ENCODE data around the gene C17orf114.

Gene C17orf114

GRCh38 chr17:4796552-4796920 is 5.6 kb downstream of the C17orf114 start:
- 0 to 1% methylated on average over 7 of the region's 7 CpGs for WGBS, 2 donors
- H3K4me3 ChIP-seq (ENCODE audit: low read length in 2 of 2): peak overlapping the region; percentile 74 to 94
- no peaks in the 10 kb centered on the region for H3K27me3 ChIP-seq (ENCODE audit: control insufficient read depth in 1 of 2, insufficient read depth in 2 of 2, low read length in 1 of 2)
- ATAC-seq (ENCODE audit: low FRiP score): no peak
- DNase-seq: no peak
- intact Hi-C loops (cut with DNase I): loop anchor here in 1 of 2 donors (5.0 kb wide), 1 partner anchor 84 kb away; the partner anchor contains the start of gene ARRB2
- H3K27ac ChIP-seq (ENCODE audit: low read depth in 1 of 2, low read length in 2 of 2): peak overlapping the region in 1 of 2 donors; percentile 82
- H3K36me3 ChIP-seq (ENCODE audit: control insufficient read depth in 1 of 2, insufficient read depth in 2 of 2, low read length in 1 of 2): peaks cover 3% of the 10 kb centered on the region in 2 donors
- H3K9me3 ChIP-seq (ENCODE audit: control insufficient read depth, low read length): no peaks in the 10 kb centered on the region
- H3K4me1 ChIP-seq (ENCODE audit: control insufficient read depth in 1 of 2, insufficient read depth in 2 of 2, low read length in 2 of 2): no peaks in the 10 kb centered on the region

- Histone ChIP-seq H3K9me3 (ENCODE audit: control insufficient read depth, low read length) (no peaks in the 10 kb centered on the region), H3K4me3 (ENCODE audit: low read length in 2 of 2) (no peak overlapping the region), H3K27ac (ENCODE audit: low read depth in 1 of 2, low read length in 2 of 2) (no peak overlapping the region), H3K36me3 (ENCODE audit: control insufficient read depth in 1 of 2, insufficient read depth in 2 of 2, low read length in 1 of 2) (peaks cover 3% of the 10 kb centered on the region in 2 donors), H3K27me3 (ENCODE audit: control insufficient read depth in 1 of 2, insufficient read depth in 2 of 2, low read length in 1 of 2) (no peaks in the 10 kb centered on the region), H3K4me1 (ENCODE audit: control insufficient read depth in 1 of 2, insufficient read depth in 2 of 2, low read length in 2 of 2) (no peaks in the 10 kb centered on the region)
- DNase-seq (no peak), ATAC-seq (ENCODE audit: low FRiP score) (no peak)
- WGBS, 2 donors: 92% methylated on average over 1 of the region's 1 CpG
- intact Hi-C loops (cut with DNase I): loop anchor here in 1 of 2 donors (5.0 kb wide), 1 partner anchor 83 kb away; the partner anchor contains the start of gene ARRB2
These were observed 7.0 kb downstream of the C17orf114 start for GRCh38 chr17:4795168-4795567.

- ATAC-seq (ENCODE audit: low FRiP score) (no peak), DNase-seq (no peak)
- H3K27ac ChIP-seq (ENCODE audit: low read depth in 1 of 2, low read length in 2 of 2): peak overlapping the region in 1 of 2 donors; percentile 93
- 41 to 43% methylated on average over 7 of the region's 7 CpGs for WGBS, 2 donors
- intact Hi-C loops (cut with DNase I): no loop called here
- no peaks in the 10 kb centered on the region for H3K36me3 ChIP-seq (ENCODE audit: control insufficient read depth in 1 of 2, insufficient read depth in 2 of 2, low read length in 1 of 2)
- no peaks in the 10 kb centered on the region for H3K27me3 ChIP-seq (ENCODE audit: control insufficient read depth in 1 of 2, insufficient read depth in 2 of 2, low read length in 1 of 2)
- H3K4me1 ChIP-seq (ENCODE audit: control insufficient read depth in 1 of 2, insufficient read depth in 2 of 2, low read length in 2 of 2): no peaks in the 10 kb centered on the region
- H3K4me3 ChIP-seq (ENCODE audit: low read length in 2 of 2): peak overlapping the region; percentile 44 to 50
- H3K9me3 ChIP-seq (ENCODE audit: control insufficient read depth, low read length): no peaks in the 10 kb centered on the region
These were observed 11.4 kb downstream of the C17orf114 start for GRCh38 chr17:4790705-4791088.

GRCh38 chr17:4789951-4790704 is 12.0 kb downstream of the C17orf114 start:
- Histone ChIP-seq H3K9me3 (ENCODE audit: control insufficient read depth, low read length) (no peaks in the 10 kb centered on the region), H3K4me1 (ENCODE audit: control insufficient read depth in 1 of 2, insufficient read depth in 2 of 2, low read length in 2 of 2) (no peaks in the 10 kb centered on the region), H3K4me3 (ENCODE audit: low read length in 2 of 2) (peak overlapping the region; percentile 50 to 80), H3K27me3 (ENCODE audit: control insufficient read depth in 1 of 2, insufficient read depth in 2 of 2, low read length in 1 of 2) (no peaks in the 10 kb centered on the region), H3K27ac (ENCODE audit: low read depth in 1 of 2, low read length in 2 of 2) (peak overlapping the region in 1 of 2 donors; percentile 93), H3K36me3 (ENCODE audit: control insufficient read depth in 1 of 2, insufficient read depth in 2 of 2, low read length in 1 of 2) (no peaks in the 10 kb centered on the region)
- ATAC-seq (ENCODE audit: low FRiP score) (peak; percentile 94), DNase-seq (peak; percentile 90 to 94)
- intact Hi-C loops (cut with DNase I): loop anchor here (2.0 to 10.0 kb wide), 3 partner anchors 55 to 99 kb away; partner anchors contain the start of genes MED11 (in 2 of the 2), CXCL16 (in 1 of the 2) and ZMYND15 (in 1 of the 2)
- WGBS, 2 donors: 0 to 1% methylated on average over 58 to 91 of the region's 91 CpGs

GRCh38 chr17:4789701-4789950 is 12.5 kb downstream of the C17orf114 start:
- H3K27ac ChIP-seq (ENCODE audit: low read depth in 1 of 2, low read length in 2 of 2): peak overlapping the region in 1 of 2 donors; percentile 93
- no peaks in the 10 kb centered on the region for H3K36me3 ChIP-seq (ENCODE audit: control insufficient read depth in 1 of 2, insufficient read depth in 2 of 2, low read length in 1 of 2)
- no peaks in the 10 kb centered on the region for H3K9me3 ChIP-seq (ENCODE audit: control insufficient read depth, low read length)
- ATAC-seq (ENCODE audit: low FRiP score) (no peak), DNase-seq (no peak)
- WGBS, 2 donors: 0% methylated on average over 18 to 25 of the region's 25 CpGs
- H3K4me3 ChIP-seq (ENCODE audit: low read length in 2 of 2): peak overlapping the region; percentile 50 to 80
- intact Hi-C loops (cut with DNase I): loop anchor here (2.0 to 10.0 kb wide), 3 partner anchors 55 to 99 kb away; partner anchors contain the start of genes MED11 (in 2 of the 2), CXCL16 (in 1 of the 2) and ZMYND15 (in 1 of the 2)
- H3K4me1 ChIP-seq (ENCODE audit: control insufficient read depth in 1 of 2, insufficient read depth in 2 of 2, low read length in 2 of 2): no peaks in the 10 kb centered on the region
- no peaks in the 10 kb centered on the region for H3K27me3 ChIP-seq (ENCODE audit: control insufficient read depth in 1 of 2, insufficient read depth in 2 of 2, low read length in 1 of 2)

- DNase-seq: no peak
- H3K27ac ChIP-seq (ENCODE audit: low read depth in 1 of 2, low read length in 2 of 2): peak within 1 kb of the TSS in 1 of 2 donors; percentile 93
- no peaks in the 10 kb centered on the region for H3K36me3 ChIP-seq (ENCODE audit: control insufficient read depth in 1 of 2, insufficient read depth in 2 of 2, low read length in 1 of 2)
- no peaks in the 10 kb centered on the region for H3K4me1 ChIP-seq (ENCODE audit: control insufficient read depth in 1 of 2, insufficient read depth in 2 of 2, low read length in 2 of 2)
- H3K4me3 ChIP-seq (ENCODE audit: low read length in 2 of 2): peak within 1 kb of the TSS; percentile 50 to 80
- intact Hi-C loops (cut with DNase I): loop anchor here (2.0 to 10.0 kb wide), 3 partner anchors 54 to 100 kb away; partner anchors contain the start of genes MED11 (in 2 of the 2), CXCL16 (in 1 of the 2) and ZMYND15 (in 1 of the 2)
- no peaks in the 10 kb centered on the region for H3K9me3 ChIP-seq (ENCODE audit: control insufficient read depth, low read length)
- H3K27me3 ChIP-seq (ENCODE audit: control insufficient read depth in 1 of 2, insufficient read depth in 2 of 2, low read length in 1 of 2): no peaks in the 10 kb centered on the region
- 38 to 41% methylated on average over 62 of the region's 62 CpGs for WGBS, 2 donors
- no peak for ATAC-seq (ENCODE audit: low FRiP score)
These were observed 13.1 kb downstream of the C17orf114 start, which contains the start of gene GLTPD2 for GRCh38 chr17:4788807-4789700. Gene GLTPD2, plus strand, starts transcription at chr17:4788964. Its CDS starts 48 bp downstream, at chr17:4789012.

GRCh38 chr17:4788159-4788806 is 13.8 kb downstream of the C17orf114 start:
- intact Hi-C loops (cut with DNase I): loop anchor here (2.0 to 10.0 kb wide), 3 partner anchors 53 to 101 kb away; partner anchors contain the start of genes MED11 (in 2 of the 2), CXCL16 (in 1 of the 2) and ZMYND15 (in 1 of the 2)
- Histone ChIP-seq H3K27me3 (ENCODE audit: control insufficient read depth in 1 of 2, insufficient read depth in 2 of 2, low read length in 1 of 2) (no peaks in the 10 kb centered on the region), H3K27ac (ENCODE audit: low read depth in 1 of 2, low read length in 2 of 2) (no peak overlapping the region), H3K4me1 (ENCODE audit: control insufficient read depth in 1 of 2, insufficient read depth in 2 of 2, low read length in 2 of 2) (no peaks in the 10 kb centered on the region), H3K36me3 (ENCODE audit: control insufficient read depth in 1 of 2, insufficient read depth in 2 of 2, low read length in 1 of 2) (no peaks in the 10 kb centered on the region), H3K4me3 (ENCODE audit: low read length in 2 of 2) (no peak overlapping the region), H3K9me3 (ENCODE audit: control insufficient read depth, low read length) (no peaks in the 10 kb centered on the region)
- ATAC-seq (ENCODE audit: low FRiP score): no peak
- DNase-seq: no peak
- WGBS, 2 donors: 87 to 92% methylated on average over 14 of the region's 14 CpGs

GRCh38 chr17:4786516-4786915 is 15.6 kb downstream of the C17orf114 start:
- DNase-seq (no peak), ATAC-seq (ENCODE audit: low FRiP score) (no peak)
- Histone ChIP-seq H3K36me3 (ENCODE audit: control insufficient read depth in 1 of 2, insufficient read depth in 2 of 2, low read length in 1 of 2) (no peaks in the 10 kb centered on the region), H3K27me3 (ENCODE audit: control insufficient read depth in 1 of 2, insufficient read depth in 2 of 2, low read length in 1 of 2) (no peaks in the 10 kb centered on the region), H3K27ac (ENCODE audit: low read depth in 1 of 2, low read length in 2 of 2) (no peak overlapping the region), H3K9me3 (ENCODE audit: control insufficient read depth, low read length) (no peaks in the 10 kb centered on the region), H3K4me3 (ENCODE audit: low read length in 2 of 2) (no peak overlapping the region), H3K4me1 (ENCODE audit: control insufficient read depth in 1 of 2, insufficient read depth in 2 of 2, low read length in 2 of 2) (no peaks in the 10 kb centered on the region)
- 4 to 7% methylated on average over 6 of the region's 6 CpGs for WGBS, 2 donors
- intact Hi-C loops (cut with DNase I): loop anchor here (2.0 to 10.0 kb wide), 3 partner anchors 52 to 102 kb away; partner anchors contain the start of genes MED11 (in 2 of the 2), CXCL16 (in 1 of the 2) and ZMYND15 (in 1 of the 2)
